RWPE2 (cell line): ENCODE data around the gene DDX39A.

Experiments
- ATAC-seq: fragments of 200-7000 bp; cut with Tn5 transposase; 3 replicates; pipeline ENCODE4 v1.9.1; 2021; ENCODE audit warnings: low read depth
- DNase-seq: peaks from one replicate; pipeline ENCODE4 v3.0.0-alpha.2; 2020; ENCODE audit warnings: low spot score
- H3K27ac ChIP-seq: fragments of 450-650 bp; 2 replicates; pipeline ENCODE4 v1.5.1; 2017; ENCODE audit warnings: mild to moderate bottlenecking; ENCODE audit not compliant: poor library complexity, severe bottlenecking
- H3K27me3 ChIP-seq: fragments of 250-450 bp; sonication (Bioruptor Pico); 2 replicates; pipeline ENCODE4 v1.5.1; 2021; ENCODE audit warnings: mild to moderate bottlenecking, moderate library complexity; ENCODE audit not compliant: insufficient read depth, poor library complexity, severe bottlenecking
- H3K36me3 ChIP-seq: fragments of 250-450 bp; sonication (Bioruptor Pico); 2 replicates; pipeline ENCODE4 v1.5.1; 2020; ENCODE audit warnings: low read depth, mild to moderate bottlenecking, moderate library complexity
- H3K4me1 ChIP-seq: fragments of 250-450 bp; sonication (Bioruptor Pico); 2 replicates; pipeline ENCODE4 v1.5.1; 2021; ENCODE audit warnings: mild to moderate bottlenecking, moderate library complexity; ENCODE audit not compliant: insufficient read depth, poor library complexity, severe bottlenecking
- H3K4me3 ChIP-seq: fragments of 250-450 bp; sonication (Bioruptor Pico); 2 replicates; pipeline ENCODE4 v1.5.1; 2021; ENCODE audit warnings: mild to moderate bottlenecking, moderate library complexity; ENCODE audit not compliant: severe bottlenecking
- H3K9me3 ChIP-seq: fragments of 250-450 bp; sonication (Bioruptor Pico); 2 replicates; pipeline ENCODE4 v1.5.1; 2021; ENCODE audit warnings: mild to moderate bottlenecking, moderate library complexity; ENCODE audit not compliant: severe bottlenecking
- CTCF ChIP-seq: fragments of 450-650 bp; IDR thresholded peaks from one replicate; pipeline ENCODE4 v1.5.1; 2017; ENCODE audit warnings: mild to moderate bottlenecking, moderate library complexity; ENCODE audit not compliant: poor library complexity, severe bottlenecking

Gene DDX39A

DNA sequence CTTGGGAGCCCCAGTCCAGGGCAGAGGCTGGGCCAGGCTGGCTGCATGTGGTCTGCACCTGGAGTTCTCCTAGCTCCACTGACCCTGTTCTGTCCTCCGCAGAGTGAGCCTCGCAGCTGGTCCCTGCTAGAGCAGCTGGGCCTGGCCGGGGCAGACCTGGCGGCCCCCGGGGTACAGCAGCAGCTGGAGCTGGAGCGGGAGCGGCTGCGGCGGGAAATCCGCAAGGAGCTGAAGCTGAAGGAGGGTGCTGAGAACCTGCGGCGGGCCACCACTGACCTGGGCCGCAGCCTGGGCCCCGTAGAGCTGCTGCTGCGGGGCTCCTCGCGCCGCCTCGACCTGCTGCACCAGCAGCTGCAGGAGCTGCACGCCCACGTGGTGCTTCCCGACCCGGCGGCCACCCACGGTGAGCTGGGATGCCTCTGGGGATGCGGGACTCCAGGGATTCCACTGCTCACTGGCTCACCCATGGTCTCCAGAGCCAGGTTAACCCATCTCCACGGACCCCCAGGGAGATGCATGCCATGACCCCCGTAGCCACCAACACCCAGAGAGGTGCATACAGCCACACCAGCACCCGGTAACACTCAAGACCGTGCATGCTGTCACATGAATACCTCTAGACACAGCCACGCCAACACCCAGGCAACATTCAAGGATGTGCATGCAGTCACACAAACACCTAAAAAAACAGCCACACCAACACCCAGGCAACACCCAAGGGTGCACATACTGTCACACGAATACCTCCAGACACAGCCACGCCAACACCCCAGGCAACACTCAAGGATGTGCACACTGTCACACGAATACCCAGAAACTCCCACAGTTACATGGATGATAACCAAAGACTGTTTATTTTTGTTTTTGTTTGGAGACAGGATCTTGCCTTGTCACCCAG, 22.1 kb upstream of the DDX39A start:
- DNase-seq (no peak), ATAC-seq (no peak)
- Histone ChIP-seq H3K27me3 (no peaks in the 10 kb centered on the region), H3K27ac (no peak overlapping the region), H3K9me3 (no peaks in the 10 kb centered on the region), H3K4me1 (no peaks in the 10 kb centered on the region), H3K4me3 (no peak overlapping the region), H3K36me3 (peaks cover 37% of the 10 kb centered on the region)
- no peak for TF ChIP-seq CTCF

- Histone ChIP-seq H3K4me1 (peaks cover 4% of the 10 kb centered on the region), H3K9me3 (no peaks in the 10 kb centered on the region), H3K27me3 (no peaks in the 10 kb centered on the region), H3K4me3 (no peak overlapping the region), H3K27ac (no peak overlapping the region), H3K36me3 (peaks cover 33% of the 10 kb centered on the region)
- ATAC-seq (no peak), DNase-seq (no peak)
- no peak for TF ChIP-seq CTCF
These were observed 20.9 kb upstream of the DDX39A start for GRCh38 chr19:14440049-14440448.

DNA sequence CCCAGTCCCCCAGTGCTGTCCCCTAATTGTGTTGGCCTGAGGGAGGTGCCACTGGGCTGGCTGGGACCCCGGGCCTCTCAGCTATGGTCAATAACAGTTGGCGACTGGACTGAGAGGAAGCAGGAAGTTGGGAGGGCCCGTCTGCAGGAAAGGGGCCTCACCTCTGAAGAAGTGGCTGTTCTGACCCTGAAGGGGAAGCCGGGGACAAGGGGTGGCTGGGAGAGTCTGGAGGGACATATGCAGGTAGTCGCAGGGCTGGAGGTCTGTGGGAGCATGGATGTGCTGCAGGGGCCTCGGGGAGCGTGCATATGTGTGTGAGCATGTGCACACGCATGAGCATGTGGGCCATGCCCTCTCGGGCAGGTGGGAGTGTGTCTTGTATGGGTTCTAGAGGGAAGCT, 19.9 kb upstream of the DDX39A start:
- H3K4me1 ChIP-seq, result peaks cover 10% of the 10 kb centered on the region
- DNase-seq (no peak), ATAC-seq (no peak)
- no peaks in the 10 kb centered on the region for H3K27me3 ChIP-seq
- no peak overlapping the region for H3K4me3 ChIP-seq
- H3K27ac ChIP-seq, result no peak overlapping the region
- H3K36me3 ChIP-seq, result peaks cover 25% of the 10 kb centered on the region
- TF ChIP-seq CTCF, result no peak
- H3K9me3 ChIP-seq, result no peaks in the 10 kb centered on the region

DNA sequence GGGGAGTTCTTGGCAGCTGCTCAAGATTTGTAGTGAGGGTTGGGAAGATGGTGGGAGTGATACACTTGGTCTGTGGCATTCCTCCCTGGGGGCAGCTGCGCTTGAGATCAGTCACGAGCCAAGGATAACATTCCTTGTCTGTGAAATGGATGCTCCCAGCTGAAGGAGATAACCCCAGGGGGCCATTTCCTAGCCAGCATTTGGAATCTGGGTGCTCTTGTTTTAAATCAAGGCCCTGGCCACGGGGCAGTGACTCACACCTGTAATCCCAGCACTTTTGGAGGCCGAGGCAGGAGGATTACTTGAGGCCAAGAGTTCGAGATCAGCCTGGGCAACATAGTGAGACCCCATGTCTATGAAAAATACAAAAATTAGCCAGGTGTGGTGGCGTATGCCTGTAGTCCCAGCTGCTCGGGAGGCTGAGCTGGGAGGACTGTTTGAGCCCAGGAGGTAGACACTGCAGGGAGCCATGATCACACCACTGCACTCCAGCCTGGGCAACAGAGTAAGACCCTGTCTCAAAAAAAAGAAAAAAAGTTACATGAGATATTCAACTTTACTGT, 18.5 kb upstream of the DDX39A start:
- H3K36me3 ChIP-seq, result peaks cover 14% of the 10 kb centered on the region
- H3K27ac ChIP-seq, result no peak overlapping the region
- H3K4me3 ChIP-seq, result no peak overlapping the region
- no peaks in the 10 kb centered on the region for H3K9me3 ChIP-seq
- peaks cover 10% of the 10 kb centered on the region for H3K4me1 ChIP-seq
- no peak for TF ChIP-seq CTCF
- ATAC-seq (no peak), DNase-seq (no peak)
- H3K27me3 ChIP-seq, result no peaks in the 10 kb centered on the region
